GM19043 (cell line): ENCODE results near the gene RALGAPA2.

ENCODE experiments used
- ATAC-seq: cut with Tn5 transposase; IDR thresholded peaks from one replicate; pipeline ENCODE4 v1.9.1; 2021; ENCODE audit warnings: low read depth; ENCODE audit not compliant: unreplicated experiment

RALGAPA2 gene

GRCh38 chr20:20447196-20447595 lies 265.2 kb downstream of the RALGAPA2 start:
- no peak for ATAC-seq

- ATAC-seq, result no peak
Observed at GRCh38 chr20:20446425-20447015, 265.9 kb downstream of the RALGAPA2 start.

- no peak for ATAC-seq
Observed at GRCh38 chr20:20446001-20446400, 266.4 kb downstream of the RALGAPA2 start.

GRCh38 chr20:20443504-20443903 lies 268.9 kb downstream of the RALGAPA2 start:
- no peak for ATAC-seq

GRCh38 chr20:20442466-20442865 lies 270.0 kb downstream of the RALGAPA2 start:
- ATAC-seq, result no peak

- ATAC-seq, result no peak
Observed at GRCh38 chr20:20440886-20441658, 271.4 kb downstream of the RALGAPA2 start.

GRCh38 chr20:20440481-20440880 lies 272.0 kb downstream of the RALGAPA2 start:
- ATAC-seq, result no peak

GRCh38 chr20:20439602-20440190 lies 272.7 kb downstream of the RALGAPA2 start:
- ATAC-seq, result no peak

- ATAC-seq, result no peak
Observed at GRCh38 chr20:20437314-20437713, 275.1 kb downstream of the RALGAPA2 start.

- ATAC-seq, result no peak
Observed at GRCh38 chr20:20436689-20437088, 275.8 kb downstream of the RALGAPA2 start.

- ATAC-seq, result no peak
Observed at GRCh38 chr20:20435453-20435852, 277.0 kb downstream of the RALGAPA2 start.

- ATAC-seq, result no peak
Observed at GRCh38 chr20:20432618-20433286, 279.7 kb downstream of the RALGAPA2 start.

GRCh38 chr20:20430066-20430465 lies 282.4 kb downstream of the RALGAPA2 start:
- no peak for ATAC-seq

- ATAC-seq, result no peak
Observed at GRCh38 chr20:20428067-20428466, 284.4 kb downstream of the RALGAPA2 start.

- no peak for ATAC-seq
Observed at GRCh38 chr20:20427227-20427864, 285.1 kb downstream of the RALGAPA2 start.

- no peak for ATAC-seq
Observed at GRCh38 chr20:20426655-20426907, 285.9 kb downstream of the RALGAPA2 start.

GRCh38 chr20:20425823-20426654 lies 286.4 kb downstream of the RALGAPA2 start:
- ATAC-seq, result no peak

- ATAC-seq, result no peak
Observed at GRCh38 chr20:20423117-20423516, 289.3 kb downstream of the RALGAPA2 start.

GRCh38 chr20:20417876-20418676 lies 294.4 kb downstream of the RALGAPA2 start:
- no peak for ATAC-seq
